GM12878 (cell line): ENCODE data around the gene EPHA1. TPM values are rescaled to one million over a fixed set of nuclear protein-coding genes. Genes with fewer than 3 reads are reported as not detected.
"Not testable (repeated sequence)": the region's sequence is repeated elsewhere in the genome, so short reads cannot be mapped to it uniquely, and the experiment has no call there.

Source experiments
- ATAC-seq: fragments of 200-7000 bp; cut with Tn5 transposase; 3 replicates; pipeline ENCODE4 v1.9.1; 2020; ENCODE audit warnings: mild to moderate bottlenecking, moderate library complexity
- BruUV-seq: library from RNA; stranded (reverse); fragments of 400-500 nt; replicated peaks from 2 replicates; lab custom pipeline; 2021; lab: Mats Ljungman, UMichigan
- CTCF ChIA-PET: fragments of 300-600 bp; sonication (Branson Sonifier 250); formaldehyde crosslinking; extraction: SDS; loops from one replicate; lab custom pipeline; 2021; ENCODE audit warnings: inconsistent platforms; lab: Yijun Ruan, JAX
- POLR2A ChIA-PET: fragments of 350-600 bp; formaldehyde crosslinking; extraction: SDS; loops from one replicate; lab custom pipeline; 2021; ENCODE audit warnings: inconsistent platforms; lab: Charles Lee
- RAD21 ChIA-PET: fragments of 300-600 bp; sonication (Branson Sonifier 250); formaldehyde crosslinking; loops from one replicate; lab custom pipeline; 2023; ENCODE audit warnings: antibody characterized with exemption; ENCODE audit not compliant: unreplicated experiment; lab: Charles Lee
- SMC1A ChIA-PET: fragments of 300-600 bp; sonication (Branson Sonifier 250); formaldehyde crosslinking; loops from one replicate; lab custom pipeline; 2023; ENCODE audit not compliant: unreplicated experiment, uncharacterized antibody; lab: Charles Lee
- DNase-seq: peaks from one replicate; pipeline ENCODE4 v3.0.0-alpha.2; 2011; ENCODE audit warnings: low read depth, low spot score
- FAIRE-seq: peaks from 3 replicates; lab custom pipeline; 2011; peaks lifted over from hg19 to GRCh38; lab: Jason Lieb, UNC
- H2AFZ ChIP-seq: 2 replicates; pipeline ENCODE4 v1.6.0; 2011; ENCODE audit warnings: low read depth, low read length, control low read depth; ENCODE audit not compliant: control insufficient read depth
- H3K27ac ChIP-seq: 2 replicates; pipeline ENCODE4 v1.5.1; 2011; ENCODE audit warnings: control low read depth; ENCODE audit not compliant: control insufficient read depth, insufficient read depth
- H3K27me3 ChIP-seq, 2 experiments: replicated peaks in 1 of 2; 2 replicates each; pipeline versions ENCODE4 v1.6.0 to v1.6.1; 2011; ENCODE audit warnings: low read length in 1 of 2; ENCODE audit not compliant: control insufficient read depth in 2 of 2, insufficient read depth in 2 of 2
- H3K36me3 ChIP-seq, 2 experiments: 2 replicates each; pipeline ENCODE4 v1.5.1; 2011; ENCODE audit warnings: low read length in 1 of 2; ENCODE audit not compliant: control insufficient read depth in 2 of 2, insufficient read depth in 2 of 2
- H3K4me1 ChIP-seq: 2 replicates; pipeline ENCODE4 v1.6.1; 2011; ENCODE audit warnings: mild to moderate bottlenecking, low read length, moderate library complexity, mixed read lengths; ENCODE audit not compliant: control insufficient read depth, insufficient read depth
- H3K4me2 ChIP-seq: 2 replicates; pipeline ENCODE4 v1.6.0; 2011; ENCODE audit warnings: control low read depth; ENCODE audit not compliant: control insufficient read depth, insufficient read depth
- H3K4me3 ChIP-seq: fragments of 200-600 bp; sonication (generic); 2 replicates; pipeline ENCODE4 v1.5.1; 2016
- H3K79me2 ChIP-seq: 2 replicates; pipeline ENCODE4 v1.6.0; 2011; ENCODE audit warnings: low read length; ENCODE audit not compliant: control insufficient read depth, insufficient read depth
- H3K9ac ChIP-seq: 2 replicates; pipeline ENCODE4 v1.8.0; 2011; ENCODE audit warnings: low read length, control low read depth, mixed read lengths; ENCODE audit not compliant: control insufficient read depth, insufficient read depth
- H3K9me3 ChIP-seq: replicated peaks from 3 replicates; pipeline ENCODE4 v1.5.1; 2011; ENCODE audit warnings: mild to moderate bottlenecking, low read length; ENCODE audit not compliant: control insufficient read depth, insufficient read depth
- H4K20me1 ChIP-seq: 2 replicates; pipeline ENCODE4 v1.6.0; 2011; ENCODE audit not compliant: control insufficient read depth, insufficient read depth
- WGBS: methylation state at CpG from one replicate; pipeline ENCODE4 v1.1.6; 2016; ENCODE audit warnings: low lambda C conversion rate; ENCODE audit not compliant: insufficient replicate concordance, insufficient coverage; ENCODE audit errors: missing lambda C conversion rate; 5-methylcytosine and 5-hydroxymethylcytosine counted together
- in situ Hi-C: fragments of 300-500 bp; cut with MboI; formaldehyde crosslinking; loops from 9 replicates; pipeline ENCODE4 v1.14.3; 2018; ENCODE audit warnings: mixed read lengths
- intact Hi-C: fragments of 100-400 bp; cut with micrococcal nuclease; formaldehyde crosslinking; loops from one replicate; pipeline ENCODE4 v1.14.2; 2022; ENCODE audit not compliant: unreplicated experiment
- polyA plus RNA-seq, 11 experiments: library from polyadenylated mRNA; depleted of rRNA in 4 of 11; unstranded in 6 of 11; stranded (reverse) in 5 of 11; fragments of >200 nt; fragmentation: Nextera tagmentation in 4 of 11; fragmentation: Illumina TruSeq in 1 of 11; extraction: Ambion mirVana in 4 of 11; extraction: Trizol in 1 of 11; gene quantifications; 1 replicate in 1 of 11; 2 replicates in 10 of 11; pipeline versions ENCODE4 v1.2.1 to v1.2.3, GENCODE V29; 2011 to 2016; ENCODE audit warnings: inconsistent platforms in 2 of 11, missing spikeins in 2 of 11, low read depth in 1 of 11
- total RNA-seq, 4 experiments: library from RNA; depleted of rRNA in 3 of 4; stranded (reverse); fragments of >200 nt in 3 of 4; fragmentation: Illumina TruSeq in 1 of 4; extraction: Trizol in 1 of 4; gene quantifications; 2 replicates each; pipeline versions ENCODE4 v1.2.1 to v1.2.3, GENCODE V29; 2013 to 2021
- TF ChIP-seq, protein P1 (sequence below): fragments of 450-650 bp; IDR thresholded peaks from 2 replicates; pipeline ENCODE4 v1.6.1; 2017; ENCODE audit warnings: mild to moderate bottlenecking, moderate library complexity

EPHA1 gene
- total and polyA plus RNA-seq, 10 of the 15 experiments (the other 5 are each of a cell fraction or from before 2014, with no cell fraction given), result 0.11 to 0.35 (median 0.24) TPM; not detected in 6

DNA sequence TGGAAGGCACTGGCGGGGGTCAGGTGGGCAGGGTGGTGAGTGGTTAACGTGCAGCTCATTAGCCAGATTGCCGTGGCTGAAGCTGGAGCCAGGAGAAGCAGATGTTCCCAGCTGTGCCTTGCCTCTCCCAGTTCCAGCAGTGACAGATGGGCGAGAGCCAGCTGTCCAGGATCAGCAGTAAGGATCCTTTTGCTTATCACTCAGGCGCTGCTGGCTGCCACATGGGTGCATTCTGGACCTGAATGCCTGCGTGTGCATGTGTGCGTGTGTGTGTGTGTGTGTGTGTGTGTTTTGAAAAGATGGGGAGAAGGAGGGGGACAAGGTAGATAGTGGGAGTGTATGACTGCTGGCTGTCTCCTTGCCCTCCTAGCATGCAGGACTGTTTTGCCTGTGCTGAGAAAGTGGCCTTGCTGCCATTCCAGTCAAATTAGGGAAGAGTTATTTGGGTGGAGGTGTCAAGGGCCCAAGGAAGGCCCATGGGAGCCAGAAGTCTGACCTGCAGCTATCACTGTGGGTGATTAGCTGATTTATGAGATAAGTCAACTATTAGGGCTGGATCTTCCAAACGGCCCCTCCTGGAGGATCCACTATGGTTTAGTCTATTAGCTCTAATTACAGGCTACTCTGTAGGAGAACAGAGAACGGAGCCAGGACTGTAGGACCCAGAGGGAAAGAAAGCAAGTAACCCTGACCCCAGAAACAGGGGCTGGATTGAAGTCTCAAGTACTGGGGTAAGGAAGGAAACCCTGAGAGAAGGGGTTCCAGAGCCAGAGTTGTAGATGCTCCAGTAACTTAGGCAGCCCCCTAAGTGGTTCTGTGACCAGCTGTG is 3.3 kb downstream of the EPHA1 start (continued):
- TF ChIP-seq, protein P1, sequence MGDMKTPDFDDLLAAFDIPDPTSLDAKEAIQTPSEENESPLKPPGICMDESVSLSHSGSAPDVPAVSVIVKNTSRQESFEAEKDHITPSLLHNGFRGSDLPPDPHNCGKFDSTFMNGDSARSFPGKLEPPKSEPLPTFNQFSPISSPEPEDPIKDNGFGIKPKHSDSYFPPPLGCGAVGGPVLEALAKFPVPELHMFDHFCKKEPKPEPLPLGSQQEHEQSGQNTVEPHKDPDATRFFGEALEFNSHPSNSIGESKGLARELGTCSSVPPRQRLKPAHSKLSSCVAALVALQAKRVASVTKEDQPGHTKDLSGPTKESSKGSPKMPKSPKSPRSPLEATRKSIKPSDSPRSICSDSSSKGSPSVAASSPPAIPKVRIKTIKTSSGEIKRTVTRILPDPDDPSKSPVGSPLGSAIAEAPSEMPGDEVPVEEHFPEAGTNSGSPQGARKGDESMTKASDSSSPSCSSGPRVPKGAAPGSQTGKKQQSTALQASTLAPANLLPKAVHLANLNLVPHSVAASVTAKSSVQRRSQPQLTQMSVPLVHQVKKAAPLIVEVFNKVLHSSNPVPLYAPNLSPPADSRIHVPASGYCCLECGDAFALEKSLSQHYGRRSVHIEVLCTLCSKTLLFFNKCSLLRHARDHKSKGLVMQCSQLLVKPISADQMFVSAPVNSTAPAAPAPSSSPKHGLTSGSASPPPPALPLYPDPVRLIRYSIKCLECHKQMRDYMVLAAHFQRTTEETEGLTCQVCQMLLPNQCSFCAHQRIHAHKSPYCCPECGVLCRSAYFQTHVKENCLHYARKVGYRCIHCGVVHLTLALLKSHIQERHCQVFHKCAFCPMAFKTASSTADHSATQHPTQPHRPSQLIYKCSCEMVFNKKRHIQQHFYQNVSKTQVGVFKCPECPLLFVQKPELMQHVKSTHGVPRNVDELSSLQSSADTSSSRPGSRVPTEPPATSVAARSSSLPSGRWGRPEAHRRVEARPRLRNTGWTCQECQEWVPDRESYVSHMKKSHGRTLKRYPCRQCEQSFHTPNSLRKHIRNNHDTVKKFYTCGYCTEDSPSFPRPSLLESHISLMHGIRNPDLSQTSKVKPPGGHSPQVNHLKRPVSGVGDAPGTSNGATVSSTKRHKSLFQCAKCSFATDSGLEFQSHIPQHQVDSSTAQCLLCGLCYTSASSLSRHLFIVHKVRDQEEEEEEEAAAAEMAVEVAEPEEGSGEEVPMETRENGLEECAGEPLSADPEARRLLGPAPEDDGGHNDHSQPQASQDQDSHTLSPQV, result no peak

- POLR2A ChIA-PET, H3K9me3 ChIP-seq, H3K27ac ChIP-seq: not testable (repeated sequence)
These were observed 6.4 kb downstream of the EPHA1 start for GRCh38 chr7:143402233-143402632.

More at GRCh38 chr7:143402233-143402632, 6.4 kb downstream of the EPHA1 start:
- ATAC-seq, H3K36me3 ChIP-seq, intact Hi-C loops, BruUV-seq, H3K4me1 ChIP-seq, FAIRE-seq, H4K20me1 ChIP-seq, H3K79me2 ChIP-seq, H3K4me3 ChIP-seq, in situ Hi-C loops, H3K4me2 ChIP-seq, H2AFZ ChIP-seq, H3K9ac ChIP-seq, DNase-seq, H3K27me3 ChIP-seq, RAD21 ChIA-PET: not testable (repeated sequence)
- ChIA-PET CTCF (interaction anchor here (1.4 to 2.3 kb wide), 3 partner anchors 13 to 162 kb away, joined by 3 to 10 read pairs (median 5); no protein-coding TSS in a partner anchor), SMC1A (interaction anchor here (1.0 kb wide), 1 partner anchor 160 kb away, joined by 3 read pairs; no protein-coding TSS in a partner anchor)
- 42% methylated on average over 4 of the region's 4 CpGs for WGBS
